Fibroblast of skin of scalp (primary cell): ENCODE measurements around the gene MRTFB.
A peak's percentile ranks its signal among the peaks of the same experiment; 100 is the strongest.

ENCODE experiments used
- DNase-seq: peaks from one replicate; pipeline ENCODE4 v3.0.0-alpha.2; 2013

The MRTFB gene

GRCh38 chr16:14240219-14240843 lies 169.2 kb downstream of the MRTFB start:
- peak; percentile 14 for DNase-seq

GRCh38 chr16:14240964-14241363 lies 169.8 kb downstream of the MRTFB start:
- no peak for DNase-seq

- no peak for DNase-seq
Measured at GRCh38 chr16:14241631-14242030, 170.5 kb downstream of the MRTFB start.

GRCh38 chr16:14242769-14243168 lies 171.7 kb downstream of the MRTFB start:
- no peak for DNase-seq

- peak; percentile 37 for DNase-seq
Measured at GRCh38 chr16:14244196-14245010, 173.3 kb downstream of the MRTFB start.

GRCh38 chr16:14248791-14249190 lies 177.7 kb downstream of the MRTFB start:
- DNase-seq: no peak

- peak; percentile 48 for DNase-seq
Measured at GRCh38 chr16:14249291-14250032, 178.3 kb downstream of the MRTFB start.

GRCh38 chr16:14251419-14251818 lies 180.3 kb downstream of the MRTFB start:
- DNase-seq: no peak

- no peak for DNase-seq
Measured at GRCh38 chr16:14252860-14253259, 181.7 kb downstream of the MRTFB start.

GRCh38 chr16:14263011-14263410 lies 191.9 kb downstream of the MRTFB start:
- no peak for DNase-seq

GRCh38 chr16:14263769-14264168 lies 192.7 kb downstream of the MRTFB start:
- DNase-seq: no peak

GRCh38 chr16:14264327-14264943 lies 193.3 kb downstream of the MRTFB start:
- DNase-seq: no peak

- DNase-seq: no peak
Measured at GRCh38 chr16:14268073-14268472, 197.0 kb downstream of the MRTFB start.

- DNase-seq: no peak
Measured at GRCh38 chr16:14275934-14276333, 204.8 kb downstream of the MRTFB start.

GRCh38 chr16:14278749-14279148 lies 207.6 kb downstream of the MRTFB start:
- DNase-seq: no peak

GRCh38 chr16:14280541-14280940 lies 209.4 kb downstream of the MRTFB start:
- peak; percentile 72 for DNase-seq

- DNase-seq: no peak
Measured at GRCh38 chr16:14283786-14284185, 212.7 kb downstream of the MRTFB start.

GRCh38 chr16:14284371-14284770 lies 213.3 kb downstream of the MRTFB start:
- no peak for DNase-seq

GRCh38 chr16:14284930-14285512 lies 213.9 kb downstream of the MRTFB start:
- DNase-seq: no peak

GRCh38 chr16:14285513-14286367 lies 214.6 kb downstream of the MRTFB start:
- peak; percentile 98 for DNase-seq

GRCh38 chr16:14286368-14287230 lies 215.5 kb downstream of the MRTFB start:
- DNase-seq: no peak
